ENCODE results near the gene RBM6. TPM values are rescaled to one million over a fixed set of nuclear protein-coding genes. Genes with fewer than 3 reads are reported as not detected.

The RBM6 gene
- total and polyA plus RNA-seq, 2 experiments from 2014 or later, result 31.8 to 53.7 TPM

DNA sequence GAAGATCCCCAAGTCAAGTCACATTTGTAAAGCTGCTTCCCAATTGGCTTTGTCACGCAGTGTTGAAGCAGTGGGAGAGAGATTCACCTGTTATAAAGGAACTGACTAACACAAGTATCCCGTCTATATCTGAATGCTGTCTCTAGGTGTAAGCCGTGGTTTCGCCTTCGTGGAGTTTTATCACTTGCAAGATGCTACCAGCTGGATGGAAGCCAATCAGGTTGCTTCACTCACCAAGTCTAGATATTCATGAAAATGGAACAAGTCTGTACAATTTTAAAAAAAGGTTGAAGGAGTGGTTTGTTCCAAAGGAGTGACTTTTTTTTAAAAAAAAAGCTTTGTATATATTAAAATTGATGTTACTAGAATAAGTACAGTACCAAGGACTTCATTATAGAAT, 160.4 kb downstream of the RBM6 start:
- Histone ChIP-seq H3K9me2 (ENCODE audit: insufficient read depth) (no peaks in the 10 kb centered on the region), H4K20me1 (ENCODE audit: insufficient read depth) (peaks cover 4% of the 10 kb centered on the region; the same call in 1 of the 2 replicates), H3K9ac (no peak overlapping the region), H3K9me3 (ENCODE audit: low read depth) (no peaks in the 10 kb centered on the region), H3K4me3 (no peak overlapping the region), H3K36me3 (ENCODE audit: low read depth) (peaks cover 93% of the 10 kb centered on the region), H3K27me3 (replicated peaks; ENCODE audit: insufficient read depth) (no peaks in the 10 kb centered on the region), H3K79me2 (ENCODE audit: insufficient read depth) (peaks cover 88% of the 10 kb centered on the region), H3K4me1 (ENCODE audit: insufficient read depth) (0 out of 2 replicates have a peak, but pooled peaks cover 11% of the 10 kb centered on the region), H3K27ac (no peak overlapping the region), H2AFZ (no peak overlapping the region), H3F3A (ENCODE audit: insufficient read depth) (peaks cover 52% of the 10 kb centered on the region), H3K4me2 (ENCODE audit: unreplicated experiment) (no peak overlapping the region)
- TF ChIP-seq EZH2phosphoT487 (IDR thresholded peaks at IDR 0.05; ENCODE audit: insufficient read depth, low read depth), result no peak
- no peak for TF ChIP-seq EZH2 (IDR thresholded peaks at IDR 0.05; ENCODE audit: insufficient read depth, poor library complexity, severe bottlenecking)
- WGBS, 2 experiments (ENCODE audit: low coverage in 1 of 2, low lambda C conversion rate in 2 of 2, missing lambda C conversion rate in 2 of 2), result 88 to 93% methylated on average over 5 of the region's 5 CpGs
- DNase-seq, result no peak
- in situ Hi-C loops (cut with MboI), result no loop called here

GRCh38 chr3:50100956-50101845, 161.3 kb downstream of the RBM6 start:
- Histone ChIP-seq H3K27ac (no peak overlapping the region), H3K4me3 (no peak overlapping the region), H3F3A (ENCODE audit: insufficient read depth) (peaks cover 46% of the 10 kb centered on the region), H3K9ac (no peak overlapping the region), H3K9me3 (ENCODE audit: low read depth) (no peaks in the 10 kb centered on the region), H3K9me2 (ENCODE audit: insufficient read depth) (no peaks in the 10 kb centered on the region), H2AFZ (no peak overlapping the region), H3K4me2 (ENCODE audit: unreplicated experiment) (no peak overlapping the region), H3K79me2 (ENCODE audit: insufficient read depth) (peaks cover 82% of the 10 kb centered on the region), H3K4me1 (ENCODE audit: insufficient read depth) (0 out of 2 replicates have a peak, but pooled peaks cover 11% of the 10 kb centered on the region), H4K20me1 (ENCODE audit: insufficient read depth) (peaks cover 4% of the 10 kb centered on the region; the same call in 1 of the 2 replicates), H3K27me3 (replicated peaks; ENCODE audit: insufficient read depth) (no peaks in the 10 kb centered on the region), H3K36me3 (ENCODE audit: low read depth) (peaks cover 90% of the 10 kb centered on the region)
- peak; percentile 69 for DNase-seq
- in situ Hi-C loops (cut with MboI), result no loop called here
- no peak for TF ChIP-seq EZH2 (IDR thresholded peaks at IDR 0.05; ENCODE audit: insufficient read depth, poor library complexity, severe bottlenecking)
- WGBS, 2 experiments (ENCODE audit: low coverage in 1 of 2, low lambda C conversion rate in 2 of 2, missing lambda C conversion rate in 2 of 2), result 82 to 85% methylated on average over 4 of the region's 4 CpGs

GRCh38 chr3:50102558-50102957, 162.6 kb downstream of the RBM6 start:
- H3K27me3 ChIP-seq (replicated peaks; ENCODE audit: insufficient read depth), result no peaks in the 10 kb centered on the region
- H3K36me3 ChIP-seq (ENCODE audit: low read depth), result peaks cover 92% of the 10 kb centered on the region
- WGBS, 2 experiments (ENCODE audit: low coverage in 1 of 2, low lambda C conversion rate in 2 of 2, missing lambda C conversion rate in 2 of 2), result 96 to 97% methylated on average over 7 of the region's 7 CpGs
- H3F3A ChIP-seq (ENCODE audit: insufficient read depth), result peaks cover 49% of the 10 kb centered on the region
- in situ Hi-C loops (cut with MboI), result no loop called here
- H3K9ac ChIP-seq, result no peak overlapping the region
- no peak overlapping the region for H2AFZ ChIP-seq
- H3K79me2 ChIP-seq (ENCODE audit: insufficient read depth), result peaks cover 77% of the 10 kb centered on the region
- peaks cover 4% of the 10 kb centered on the region for H4K20me1 ChIP-seq (ENCODE audit: insufficient read depth)
- H3K9me3 ChIP-seq (ENCODE audit: low read depth), result no peaks in the 10 kb centered on the region
- no peaks in the 10 kb centered on the region for H3K9me2 ChIP-seq (ENCODE audit: insufficient read depth)
- no peak for DNase-seq
- TF ChIP-seq EZH2phosphoT487 (IDR thresholded peaks at IDR 0.05; ENCODE audit: insufficient read depth, low read depth) (no peak), EZH2 (IDR thresholded peaks at IDR 0.05; ENCODE audit: insufficient read depth, poor library complexity, severe bottlenecking) (no peak)
- no peak overlapping the region for H3K4me2 ChIP-seq (ENCODE audit: unreplicated experiment)
- no peak overlapping the region for H3K27ac ChIP-seq
- H3K4me3 ChIP-seq, result no peak overlapping the region
- H3K4me1 ChIP-seq (ENCODE audit: insufficient read depth), result 0 out of 2 replicates have a peak, but pooled peaks cover 11% of the 10 kb centered on the region

DNA sequence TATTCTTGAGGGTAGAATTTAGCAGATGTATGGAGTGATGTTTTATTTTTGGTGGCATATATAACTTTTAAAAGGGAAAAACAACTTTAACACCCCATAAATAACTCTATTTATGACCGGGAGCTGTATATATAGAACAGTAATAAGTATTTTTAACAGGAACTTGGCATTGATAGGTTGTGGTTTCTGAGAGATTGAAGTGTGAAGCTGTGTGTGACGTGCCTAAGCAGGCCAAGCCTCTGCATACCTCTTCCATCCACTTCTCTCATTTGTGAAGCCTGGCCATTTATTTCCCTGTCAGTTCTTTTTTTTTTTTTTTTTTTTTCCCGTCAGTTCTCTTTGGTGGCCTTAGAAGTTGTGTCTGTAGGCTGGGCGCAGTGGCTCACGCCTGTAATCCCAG, 171.8 kb downstream of the RBM6 start:
- WGBS, 2 experiments (ENCODE audit: low coverage in 1 of 2, low lambda C conversion rate in 2 of 2, missing lambda C conversion rate in 2 of 2), result 69 to 74% methylated on average over 4 to 5 of the region's 5 CpGs
- DNase-seq, result no peak
- Histone ChIP-seq H3K36me3 (ENCODE audit: low read depth) (peaks cover 90% of the 10 kb centered on the region), H3K9ac (no peak overlapping the region), H3K4me2 (ENCODE audit: unreplicated experiment) (no peak overlapping the region), H4K20me1 (ENCODE audit: insufficient read depth) (no peaks in the 10 kb centered on the region; the same call in 1 of the 2 replicates), H2AFZ (no peak overlapping the region), H3K4me3 (no peak overlapping the region), H3K27ac (no peak overlapping the region), H3K4me1 (ENCODE audit: insufficient read depth) (no peaks in the 10 kb centered on the region), H3K9me3 (ENCODE audit: low read depth) (no peaks in the 10 kb centered on the region), H3K79me2 (ENCODE audit: insufficient read depth) (peaks cover 30% of the 10 kb centered on the region), H3K27me3 (replicated peaks; ENCODE audit: insufficient read depth) (no peaks in the 10 kb centered on the region), H3K9me2 (ENCODE audit: insufficient read depth) (no peaks in the 10 kb centered on the region), H3F3A (ENCODE audit: insufficient read depth) (peaks cover 66% of the 10 kb centered on the region)
- in situ Hi-C loops (cut with MboI), result no loop called here
- TF ChIP-seq EZH2 (IDR thresholded peaks at IDR 0.05; ENCODE audit: insufficient read depth, poor library complexity, severe bottlenecking) (no peak), EZH2phosphoT487 (IDR thresholded peaks at IDR 0.05; ENCODE audit: insufficient read depth, low read depth) (no peak)

Measured in GM23248 (cell line).